Thyroid gland (tissue), 4 donors: ENCODE measurements around the gene TP53BP2. TPM values are rescaled to one million over a fixed set of nuclear protein-coding genes. Genes with fewer than 3 reads are reported as not detected.

Experiments
- DNase-seq, 2 donors: peaks; one replicate each; pipeline ENCODE4 v3.0.0-alpha.2; 2019
- H3K27ac ChIP-seq, 3 donors: fragments of 200-600 bp; sonication (generic); 1 replicate in 2 of 3; 2 replicates in 1 of 3; pipeline ENCODE4 v1.5.1; 2016 to 2019; ENCODE audit warnings: mild to moderate bottlenecking in 1 of 3, moderate library complexity in 1 of 3
- H3K27me3 ChIP-seq: fragments of 200-600 bp; sonication (generic); one replicate; pipeline ENCODE4 v1.5.1; 2019
- H3K36me3 ChIP-seq, 2 donors: fragments of 200-600 bp; sonication (generic); one replicate each; pipeline ENCODE4 v1.5.1; 2016 to 2019
- H3K4me1 ChIP-seq, 2 donors: fragments of 200-600 bp; sonication (generic); one replicate each; pipeline ENCODE4 v1.5.1; 2017 to 2019
- H3K4me3 ChIP-seq, 3 donors: fragments of 200-600 bp; sonication (generic); replicated peaks in 1 of 3; 1 replicate in 2 of 3; 2 replicates in 1 of 3; pipeline ENCODE4 v1.5.1; 2016; ENCODE audit warnings: mild to moderate bottlenecking in 1 of 3
- H3K9me3 ChIP-seq: fragments of 200-600 bp; sonication (generic); one replicate; pipeline ENCODE4 v1.5.1; 2017
- CTCF ChIP-seq, 6 experiments: fragments of 200-600 bp in 3 of 6; fragments of 450-650 bp in 3 of 6; sonication (generic) in 3 of 6; IDR thresholded peaks; one replicate each; pipeline ENCODE4 v1.5.1; 2016 to 2019; ENCODE audit warnings: antibody characterized with exemption in 6 of 6, mild to moderate bottlenecking in 2 of 6, inconsistent platforms in 1 of 6, moderate library complexity in 1 of 6
- POLR2A ChIP-seq, 2 donors: fragments of 450-650 bp; IDR thresholded peaks; one replicate each; pipeline ENCODE4 v1.6.1; 2017; ENCODE audit warnings: antibody characterized with exemption in 2 of 2, mild to moderate bottlenecking in 2 of 2, moderate library complexity in 1 of 2
- WGBS, 2 donors: methylation state at CpG; one replicate each; pipeline ENCODE4 v1.1.5; 2017; 5-methylcytosine and 5-hydroxymethylcytosine counted together
- intact Hi-C: fragments of 100-400 bp; cut with DNase I; formaldehyde crosslinking; loops from one replicate; pipeline ENCODE4 v1.15.1; 2023
- total RNA-seq, 4 donors: library from RNA; depleted of rRNA; stranded (reverse); fragments of >200 nt; gene quantifications; one replicate each; pipeline ENCODE4 v1.2.3, GENCODE V29; 2016

The TP53BP2 gene
- total RNA-seq, 4 donors from 2014 or later = 58.2 to 98.0 (median 76.1) TPM

- TF ChIP-seq CTCF (IDR thresholded peaks at IDR 0.05) = no peak
- TF ChIP-seq POLR2A (IDR thresholded peaks at IDR 0.05) = no peak
- H3K4me1 ChIP-seq = peaks cover 18 to 45% of the 10 kb centered on the region in 2 donors
- WGBS, 2 donors = 75 to 91% methylated on average over 1 of the region's 1 CpG
- no peak for DNase-seq
- H3K4me3 ChIP-seq = no peak overlapping the region
- peak overlapping the region in 2 of 3 donors; percentile 35 to 50 for H3K27ac ChIP-seq
- intact Hi-C loops = no loop called here
- H3K27me3 ChIP-seq = no peaks in the 10 kb centered on the region
- no peaks in the 10 kb centered on the region for H3K9me3 ChIP-seq
- peaks cover 20 to 21% of the 10 kb centered on the region in 2 donors for H3K36me3 ChIP-seq
Observed at GRCh38 chr1:223775711-223776074, 70.1 kb downstream of the TP53BP2 start.

- Histone ChIP-seq H3K27ac (peak overlapping the region in 2 of 3 donors; percentile 25 to 35), H3K4me1 (peaks cover 20 to 48% of the 10 kb centered on the region in 2 donors), H3K27me3 (no peaks in the 10 kb centered on the region), H3K9me3 (no peaks in the 10 kb centered on the region), H3K36me3 (peaks cover 16 to 21% of the 10 kb centered on the region in 2 donors), H3K4me3 (no peak overlapping the region)
- intact Hi-C loops = no loop called here
- no peak for TF ChIP-seq POLR2A (IDR thresholded peaks at IDR 0.05)
- no peak for TF ChIP-seq CTCF (IDR thresholded peaks at IDR 0.05)
- WGBS, 2 donors = 75 to 88% methylated on average over 4 of the region's 4 CpGs
- no peak for DNase-seq
Observed at GRCh38 chr1:223775054-223775453, 70.7 kb downstream of the TP53BP2 start.

GRCh38 chr1:223774134-223774814 is 71.5 kb downstream of the TP53BP2 start:
- H3K36me3 ChIP-seq = peaks cover 17 to 19% of the 10 kb centered on the region in 2 donors
- DNase-seq = no peak

GRCh38 chr1:223772771-223773160 is 73.0 kb downstream of the TP53BP2 start:
- TF ChIP-seq POLR2A (IDR thresholded peaks at IDR 0.05) = no peak
- no peak for TF ChIP-seq CTCF (IDR thresholded peaks at IDR 0.05)
- peaks cover 20 to 48% of the 10 kb centered on the region in 2 donors for H3K4me1 ChIP-seq
- DNase-seq = no peak
- WGBS, 2 donors = 67 to 82% methylated on average over 5 of the region's 5 CpGs
- H3K4me3 ChIP-seq = no peak overlapping the region
- H3K9me3 ChIP-seq = no peaks in the 10 kb centered on the region
- H3K36me3 ChIP-seq = peaks cover 8 to 12% of the 10 kb centered on the region in 2 donors
- intact Hi-C loops = no loop called here
- no peaks in the 10 kb centered on the region for H3K27me3 ChIP-seq
- H3K27ac ChIP-seq = peak overlapping the region; percentile 83 to 96 (median 89)

More at GRCh38 chr1:223774134-223774814, 71.5 kb downstream of the TP53BP2 start:
- no peak for TF ChIP-seq POLR2A (IDR thresholded peaks at IDR 0.05)
- no peak for TF ChIP-seq CTCF (IDR thresholded peaks at IDR 0.05)
- H3K4me3 ChIP-seq = no peak overlapping the region
- H3K27ac ChIP-seq = peak overlapping the region in 2 of 3 donors; percentile 35 to 83
- peaks cover 20 to 48% of the 10 kb centered on the region in 2 donors for H3K4me1 ChIP-seq
- H3K27me3 ChIP-seq = no peaks in the 10 kb centered on the region
- intact Hi-C loops = no loop called here
- WGBS, 2 donors = 89 to 95% methylated on average over 6 of the region's 6 CpGs
- no peaks in the 10 kb centered on the region for H3K9me3 ChIP-seq
